ENCODE data around the gene SFTA2. TPM values are rescaled to one million over a fixed set of nuclear protein-coding genes. Genes with fewer than 3 reads are reported as not detected.

The SFTA2 gene
- total and polyA plus RNA-seq, 4 donors = 65.4 to 2,392 (median 573) TPM

- H3K4me3 ChIP-seq = no peak overlapping the region
These were observed 10.5 kb upstream of the SFTA2 start for GRCh38 chr6:30942338-30943060.

GRCh38 chr6:30940361-30940986, 8.5 kb upstream of the SFTA2 start, which contains the start of gene MUCL3:
Gene MUCL3 (plus strand): TSS chr6:30940973. CDS start chr6:30941000, 27 bp downstream.
- no peak for DNase-seq
- no peak for TF ChIP-seq CTCF (IDR thresholded peaks at IDR 0.05; ENCODE audit: control extremely low read depth, extremely low read depth)
- no peak within 1 kb of the TSS for H3K9ac ChIP-seq (ENCODE audit: insufficient read depth in 1 of 2, low read length in 2 of 2)
- H3K4me3 ChIP-seq = no peak within 1 kb of the TSS
- H3K9me3 ChIP-seq (ENCODE audit: control insufficient read depth in 4 of 4, insufficient read depth in 3 of 4, low read length in 3 of 4) = no peaks in the 10 kb centered on the region
- H3K27me3 ChIP-seq (ENCODE audit: control insufficient read depth in 3 of 3, insufficient read depth in 3 of 3, low read length in 2 of 3) = no peaks in the 10 kb centered on the region
- no peak for ATAC-seq (ENCODE audit: insufficient read depth, low FRiP score)
- 78 to 80% methylated on average over 15 to 16 of the region's 16 CpGs for WGBS, 2 donors
- no peak within 1 kb of the TSS for H3K27ac ChIP-seq (ENCODE audit: low read depth in 1 of 2, low read length in 1 of 2)
- H3K4me1 ChIP-seq (ENCODE audit: control insufficient read depth in 5 of 5, insufficient read depth in 5 of 5, low read length in 5 of 5) = peaks cover 0 to 14% (median 0%) of the 10 kb centered on the region in 5 donors
- H3K36me3 ChIP-seq (ENCODE audit: control insufficient read depth in 4 of 4, insufficient read depth in 4 of 4, low read length in 4 of 4) = no peaks in the 10 kb centered on the region

More at GRCh38 chr6:30942338-30943060, 10.5 kb upstream of the SFTA2 start:
- Histone ChIP-seq H3K4me1 (ENCODE audit: control insufficient read depth in 5 of 5, insufficient read depth in 5 of 5, low read length in 5 of 5) (peaks cover 0 to 14% (median 0%) of the 10 kb centered on the region in 5 donors), H3K27ac (ENCODE audit: low read depth in 1 of 2, low read length in 1 of 2) (peak overlapping the region in 1 of 2 donors; percentile 32), H3K9ac (ENCODE audit: insufficient read depth in 1 of 2, low read length in 2 of 2) (no peak overlapping the region), H3K27me3 (ENCODE audit: control insufficient read depth in 3 of 3, insufficient read depth in 3 of 3, low read length in 2 of 3) (no peaks in the 10 kb centered on the region), H3K9me3 (ENCODE audit: control insufficient read depth in 4 of 4, insufficient read depth in 3 of 4, low read length in 3 of 4) (no peaks in the 10 kb centered on the region), H3K36me3 (ENCODE audit: control insufficient read depth in 4 of 4, insufficient read depth in 4 of 4, low read length in 4 of 4) (no peaks in the 10 kb centered on the region)
- DNase-seq = peak; percentile 74 to 82 (median 80)
- WGBS, 2 donors = 14% methylated on average over 15 of the region's 15 CpGs
- peak; percentile 82 for ATAC-seq (ENCODE audit: insufficient read depth, low FRiP score)
- no peak for TF ChIP-seq CTCF (IDR thresholded peaks at IDR 0.05; ENCODE audit: control extremely low read depth, extremely low read depth)

- WGBS, 2 donors = 62 to 70% methylated on average over 3 of the region's 3 CpGs
- Histone ChIP-seq H3K4me1 (ENCODE audit: control insufficient read depth in 5 of 5, insufficient read depth in 5 of 5, low read length in 5 of 5) (peaks cover 0 to 14% (median 0%) of the 10 kb centered on the region in 5 donors), H3K9ac (ENCODE audit: insufficient read depth in 1 of 2, low read length in 2 of 2) (no peak overlapping the region), H3K9me3 (ENCODE audit: control insufficient read depth in 4 of 4, insufficient read depth in 3 of 4, low read length in 3 of 4) (no peaks in the 10 kb centered on the region), H3K4me3 (no peak overlapping the region), H3K27me3 (ENCODE audit: control insufficient read depth in 3 of 3, insufficient read depth in 3 of 3, low read length in 2 of 3) (no peaks in the 10 kb centered on the region), H3K27ac (ENCODE audit: low read depth in 1 of 2, low read length in 1 of 2) (no peak overlapping the region), H3K36me3 (ENCODE audit: control insufficient read depth in 4 of 4, insufficient read depth in 4 of 4, low read length in 4 of 4) (no peaks in the 10 kb centered on the region)
- no peak for TF ChIP-seq CTCF (IDR thresholded peaks at IDR 0.05; ENCODE audit: control extremely low read depth, extremely low read depth)
- ATAC-seq (ENCODE audit: insufficient read depth, low FRiP score) (no peak), DNase-seq (no peak)
These were observed 7.5 kb upstream of the SFTA2 start for GRCh38 chr6:30939473-30939872.

Measured in lung (tissue), 12 donors.